Measurements from ENCODE around the gene CELF2. TPM values are rescaled to one million over a fixed set of nuclear protein-coding genes. Genes with fewer than 3 reads are reported as not detected.

CELF2 gene
- total RNA-seq, 1 donor, result 21.9 TPM

- H3K4me3 ChIP-seq (ENCODE audit: low read depth, low read length), result no peak overlapping the region
- TF ChIP-seq CTCF (IDR thresholded peaks at IDR 0.05; ENCODE audit: insufficient read depth, low read length), result no peak
- DNase-seq (ENCODE audit: low read depth), result no peak
Observed at GRCh38 chr10:11279314-11279713, 261.6 kb downstream of the CELF2 start.

- no peak overlapping the region for H3K4me3 ChIP-seq (ENCODE audit: low read depth, low read length)
- DNase-seq (ENCODE audit: low read depth), result no peak
- TF ChIP-seq CTCF (IDR thresholded peaks at IDR 0.05; ENCODE audit: insufficient read depth, low read length), result no peak
Observed at GRCh38 chr10:11280187-11280932, 262.7 kb downstream of the CELF2 start.

GRCh38 chr10:11282156-11282555 lies 264.5 kb downstream of the CELF2 start:
- no peak overlapping the region for H3K4me3 ChIP-seq (ENCODE audit: low read depth, low read length)
- TF ChIP-seq CTCF (IDR thresholded peaks at IDR 0.05; ENCODE audit: insufficient read depth, low read length), result no peak
- no peak for DNase-seq (ENCODE audit: low read depth)

- H3K4me3 ChIP-seq (ENCODE audit: low read depth, low read length), result no peak overlapping the region
- TF ChIP-seq CTCF (IDR thresholded peaks at IDR 0.05; ENCODE audit: insufficient read depth, low read length), result no peak
- no peak for DNase-seq (ENCODE audit: low read depth)
Observed at GRCh38 chr10:11282661-11283060, 265.0 kb downstream of the CELF2 start.

GRCh38 chr10:11284291-11285085 lies 266.8 kb downstream of the CELF2 start:
- no peak for DNase-seq (ENCODE audit: low read depth)

GRCh38 chr10:11285171-11285570 lies 267.5 kb downstream of the CELF2 start:
- no peak for DNase-seq (ENCODE audit: low read depth)
- TF ChIP-seq CTCF (IDR thresholded peaks at IDR 0.05; ENCODE audit: insufficient read depth, low read length), result peak; percentile 4
- no peak overlapping the region for H3K4me3 ChIP-seq (ENCODE audit: low read depth, low read length)

More at GRCh38 chr10:11284291-11285085, 266.8 kb downstream of the CELF2 start:
- TF ChIP-seq CTCF (IDR thresholded peaks at IDR 0.05; ENCODE audit: insufficient read depth, low read length), result no peak
- no peak overlapping the region for H3K4me3 ChIP-seq (ENCODE audit: low read depth, low read length)

Data from fibroblast of the aortic adventitia (primary cell).